CD14-positive monocyte (primary cell): ENCODE results near the gene TMTC1. TPM values are rescaled to one million over a fixed set of nuclear protein-coding genes. Genes with fewer than 3 reads are reported as not detected.

Experiments used
- DNase-seq, 3 donors: peaks; one replicate each; pipeline ENCODE4 v3.0.0-alpha.2; 2011 to 2022
- H2AFZ ChIP-seq: 2 replicates; pipeline ENCODE4 v1.6.0; 2012; ENCODE audit warnings: mild to moderate bottlenecking, low read depth, low read length, inconsistent platforms; ENCODE audit not compliant: insufficient read depth, poor library complexity, severe bottlenecking
- H3K27ac ChIP-seq, 2 donors: 1 replicate in 1 of 2; 2 replicates in 1 of 2; pipeline ENCODE4 v1.5.1; 2012 to 2013; ENCODE audit warnings: low read length in 2 of 2, control low read depth in 1 of 2, inconsistent platforms in 1 of 2, low read depth in 1 of 2, mild to moderate bottlenecking in 1 of 2
- H3K27me3 ChIP-seq, 2 donors: one replicate each; pipeline versions ENCODE4 v1.6.0 to v1.6.1; 2011 to 2013; ENCODE audit warnings: low read length in 2 of 2; ENCODE audit not compliant: control insufficient read depth in 2 of 2, insufficient read depth in 2 of 2
- H3K36me3 ChIP-seq, 2 donors: replicated peaks in 1 of 2; 1 replicate in 1 of 2; 2 replicates in 1 of 2; pipeline versions ENCODE4 v1.5.1 to v1.6.1; 2012 to 2013; ENCODE audit warnings: low read length in 2 of 2, control low read depth in 1 of 2, inconsistent platforms in 1 of 2, mild to moderate bottlenecking in 1 of 2; ENCODE audit not compliant: insufficient read depth in 2 of 2, control insufficient read depth in 1 of 2
- H3K4me1 ChIP-seq, 2 donors: 1 replicate in 1 of 2; 2 replicates in 1 of 2; pipeline versions ENCODE4 v1.5.1 to v1.6.1; 2012 to 2013; ENCODE audit warnings: low read length in 2 of 2, control low read depth in 1 of 2, inconsistent platforms in 1 of 2, mild to moderate bottlenecking in 1 of 2, moderate library complexity in 1 of 2; ENCODE audit not compliant: insufficient read depth in 2 of 2, control insufficient read depth in 1 of 2
- H3K4me2 ChIP-seq: replicated peaks from 2 replicates; pipeline ENCODE3; 2012; ENCODE audit warnings: low read length, moderate library complexity, mild to moderate bottlenecking; ENCODE audit not compliant: poor library complexity, severe bottlenecking; ENCODE audit errors: extremely low read depth
- H3K4me3 ChIP-seq, 3 experiments: fragments of 200-600 bp in 1 of 3; sonication (generic) in 1 of 3; replicated peaks in 1 of 3; 1 replicate in 2 of 3; 2 replicates in 1 of 3; pipeline ENCODE4 v1.5.1; 2011 to 2013; ENCODE audit warnings: low read length in 3 of 3, mild to moderate bottlenecking in 3 of 3, control low read depth in 2 of 3, low read depth in 2 of 3, inconsistent platforms in 1 of 3, moderate library complexity in 1 of 3
- H3K79me2 ChIP-seq: 2 replicates; pipeline ENCODE4 v1.6.0; 2012; ENCODE audit warnings: mild to moderate bottlenecking, control low read depth, inconsistent platforms, low read length, moderate library complexity; ENCODE audit not compliant: insufficient read depth
- H3K9ac ChIP-seq: 2 replicates; pipeline ENCODE4 v1.6.0; 2017; ENCODE audit warnings: low read length, mild to moderate bottlenecking; ENCODE audit not compliant: insufficient read depth, poor library complexity, severe bottlenecking
- H3K9me3 ChIP-seq, 2 donors: replicated peaks in 1 of 2; 1 replicate in 1 of 2; 2 replicates in 1 of 2; pipeline versions ENCODE4 v1.5.1 to v1.6.1; 2012 to 2013; ENCODE audit warnings: low read length in 2 of 2, control low read depth in 1 of 2; ENCODE audit not compliant: control insufficient read depth in 1 of 2, insufficient read depth in 1 of 2
- H4K20me1 ChIP-seq: 2 replicates; pipeline ENCODE4 v1.6.0; 2012; ENCODE audit warnings: mild to moderate bottlenecking, low read length, control low read depth, moderate library complexity; ENCODE audit not compliant: insufficient read depth
- H3K27ac Mint-ChIP-seq, 7 donors: one replicate each; pipeline ENCODE4 v1.8.0; 2020; ENCODE audit warnings: mild to moderate bottlenecking in 7 of 7, mixed read lengths in 7 of 7, moderate library complexity in 6 of 7, inconsistent platforms in 2 of 7
- H3K27me3 Mint-ChIP-seq, 3 donors: one replicate each; pipeline ENCODE4 v1.8.0; 2021 to 2022; ENCODE audit warnings: low read depth in 3 of 3, mild to moderate bottlenecking in 3 of 3, mixed read lengths in 3 of 3, moderate library complexity in 3 of 3, inconsistent platforms in 1 of 3
- H3K36me3 Mint-ChIP-seq, 2 donors: one replicate each; pipeline ENCODE4 v1.8.0; 2020; ENCODE audit warnings: mixed read lengths in 2 of 2, inconsistent platforms in 1 of 2, mild to moderate bottlenecking in 1 of 2
- H3K4me1 Mint-ChIP-seq: one replicate; pipeline ENCODE4 v1.8.0; 2020; ENCODE audit warnings: mild to moderate bottlenecking, mixed read lengths
- H3K4me3 Mint-ChIP-seq, 2 donors: one replicate each; pipeline ENCODE4 v1.8.0; 2020; ENCODE audit warnings: mild to moderate bottlenecking in 2 of 2, mixed read lengths in 2 of 2, moderate library complexity in 1 of 2
- H3K9me3 Mint-ChIP-seq, 7 donors: one replicate each; pipeline ENCODE4 v1.8.0; 2020 to 2022; ENCODE audit warnings: mixed read lengths in 7 of 7, mild to moderate bottlenecking in 6 of 7, moderate library complexity in 6 of 7, inconsistent platforms in 2 of 7
- CTCF ChIP-seq: fragments of 200-600 bp; IDR thresholded peaks from one replicate; pipeline ENCODE4 v1.8.0; 2022; ENCODE audit warnings: antibody characterized with exemption, mild to moderate bottlenecking
- WGBS: methylation state at CpG from one replicate; pipeline ENCODE4 v1.1.5; 2013; ENCODE audit warnings: missing lambda C conversion rate; ENCODE audit not compliant: insufficient coverage; 5-methylcytosine and 5-hydroxymethylcytosine counted together
- intact Hi-C, 2 donors: fragments of 100-400 bp; cut with micrococcal nuclease; formaldehyde crosslinking; loops; one replicate each; pipeline versions ENCODE4 v1.15.0 to v1.15.1; 2023
- polyA plus RNA-seq, 3 donors: library from polyadenylated mRNA; depleted of rRNA in 1 of 3; unstranded in 2 of 3; stranded (reverse) in 1 of 3; fragments of 300-500 nt in 2 of 3; fragments of >200 nt in 1 of 3; fragmentation: Illumina TruSeq in 2 of 3; gene quantifications; 1 replicate in 2 of 3; 2 replicates in 1 of 3; pipeline ENCODE4 v1.2.3, GENCODE V29; 2012 to 2021

TMTC1 gene
- polyA plus RNA-seq, 3 donors: 0.57 to 5.6 (median 2.1) TPM

GRCh38 chr12:29742646-29743045 is 41.1 kb downstream of the TMTC1 start:
- DNase-seq: no peak
- Histone ChIP-seq H3K4me1 (no peaks in the 10 kb centered on the region), H3K79me2 (no peaks in the 10 kb centered on the region), H3K9me3 (peaks cover 0 to under 1% of the 10 kb centered on the region in 2 donors), H3K9ac (no peak overlapping the region), H3K4me3 (no peak overlapping the region), H3K4me2 (no peak overlapping the region), H3K27me3 (no peaks in the 10 kb centered on the region), H2AFZ (no peak overlapping the region), H4K20me1 (no peaks in the 10 kb centered on the region), H3K27ac (no peak overlapping the region), H3K36me3 (no peaks in the 10 kb centered on the region)
- WGBS: no CpG with 5 or more reads among the region's 1 CpG
- peaks cover 0 to 2% (median 0%) of the 10 kb centered on the region in 7 donors for H3K9me3 Mint-ChIP-seq
- H3K36me3 Mint-ChIP-seq: peaks cover 0 to 41% of the 10 kb centered on the region in 2 donors
- no peak overlapping the region for H3K4me3 Mint-ChIP-seq
- no peak overlapping the region for H3K27ac Mint-ChIP-seq
- H3K27me3 Mint-ChIP-seq: peaks cover 0 to 2% (median 0%) of the 10 kb centered on the region in 3 donors
- H3K4me1 Mint-ChIP-seq: no peaks in the 10 kb centered on the region
- TF ChIP-seq CTCF: no peak
- intact Hi-C loops: no loop called here

DNA sequence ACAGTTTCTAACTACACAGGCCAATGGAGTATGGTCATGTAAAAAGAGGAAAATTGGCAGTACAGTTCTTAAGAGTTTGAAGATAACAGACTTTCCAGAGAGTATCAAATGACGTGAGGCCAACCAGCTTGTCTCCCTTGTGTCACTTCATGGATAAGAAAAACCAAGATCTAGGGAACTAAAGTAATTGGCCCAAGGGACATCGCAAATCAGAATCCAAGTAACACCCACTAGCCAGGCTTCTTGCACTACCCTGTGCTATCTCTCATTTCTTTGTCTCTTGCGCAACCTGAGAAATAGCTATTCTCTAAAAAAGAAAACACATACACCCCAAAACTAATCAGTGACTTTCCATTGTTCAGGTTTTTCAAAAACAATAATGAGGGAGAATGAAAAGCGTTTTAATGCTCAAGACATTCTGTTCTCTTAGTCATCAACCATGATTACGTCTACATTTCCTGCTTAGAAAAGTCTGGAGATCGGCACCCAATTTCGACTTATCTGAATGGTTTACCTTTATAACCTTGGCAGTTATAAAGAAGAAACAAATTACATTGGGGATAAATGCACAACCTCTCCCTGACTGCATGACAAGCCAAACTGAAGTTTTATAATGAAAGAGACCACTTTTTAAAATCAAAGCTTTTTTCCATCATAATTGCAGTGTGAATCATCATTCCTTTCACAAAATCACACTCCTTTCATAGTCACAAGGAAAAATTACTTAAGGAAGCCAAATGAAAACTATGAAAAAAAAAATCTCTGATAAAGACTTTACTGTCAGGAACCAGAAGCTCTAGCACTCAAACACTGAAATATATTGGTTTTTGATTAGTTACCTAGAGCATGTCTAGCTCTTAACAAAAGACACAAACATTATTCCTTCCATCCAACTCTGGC is 42.1 kb downstream of the TMTC1 start:
- no peak overlapping the region for H3K4me3 ChIP-seq
- WGBS: 100% methylated on average over 2 of the region's 7 CpGs
- TF ChIP-seq CTCF: no peak
- H3K4me1 ChIP-seq: no peaks in the 10 kb centered on the region
- intact Hi-C loops: no loop called here
- no peak overlapping the region for H3K27ac Mint-ChIP-seq
- no peak overlapping the region for H3K4me3 Mint-ChIP-seq
- no peak overlapping the region for H2AFZ ChIP-seq
- no peak overlapping the region for H3K9ac ChIP-seq
- no peaks in the 10 kb centered on the region for H3K27me3 ChIP-seq
- H3K9me3 ChIP-seq: peaks cover 0 to 5% of the 10 kb centered on the region in 2 donors
- H3K36me3 Mint-ChIP-seq: peaks cover 0 to 48% of the 10 kb centered on the region in 2 donors
- peaks cover 0 to 3% (median 2%) of the 10 kb centered on the region in 3 donors for H3K27me3 Mint-ChIP-seq
- H3K4me1 Mint-ChIP-seq: no peaks in the 10 kb centered on the region
- H3K9me3 Mint-ChIP-seq: peaks cover 0 to 2% (median 0%) of the 10 kb centered on the region in 7 donors
- H3K36me3 ChIP-seq: no peaks in the 10 kb centered on the region
- no peak overlapping the region for H3K4me2 ChIP-seq
- no peaks in the 10 kb centered on the region for H3K79me2 ChIP-seq
- H3K27ac ChIP-seq: no peak overlapping the region
- DNase-seq: no peak
- no peaks in the 10 kb centered on the region for H4K20me1 ChIP-seq
